GM03348 (cell line): Measurements from ENCODE around the gene PXDN.

ENCODE experiments used
- DNase-seq: peaks from one replicate; pipeline ENCODE4 v3.0.0; 2012; ENCODE audit warnings: low spot score

Gene PXDN

GRCh38 chr2:1754046-1754445 is 9.7 kb upstream of the PXDN start:
- DNase-seq = no peak

GRCh38 chr2:1752751-1753150 is 8.4 kb upstream of the PXDN start:
- DNase-seq = no peak

GRCh38 chr2:1751767-1752725 is 7.7 kb upstream of the PXDN start:
- DNase-seq = no peak

- peak; percentile 90 for DNase-seq
Measured at GRCh38 chr2:1750933-1751766, 6.8 kb upstream of the PXDN start.

- no peak for DNase-seq
Measured at GRCh38 chr2:1750270-1750932, 6.1 kb upstream of the PXDN start.

- no peak for DNase-seq
Measured at GRCh38 chr2:1749489-1750119, 5.3 kb upstream of the PXDN start.

GRCh38 chr2:1748741-1749488 is 4.6 kb upstream of the PXDN start:
- peak; percentile 37 for DNase-seq

- no peak for DNase-seq
Measured at GRCh38 chr2:1748176-1748740, 3.9 kb upstream of the PXDN start.

GRCh38 chr2:1747065-1747941 is 3.0 kb upstream of the PXDN start:
- DNase-seq = no peak

- DNase-seq = no peak
Measured at GRCh38 chr2:1746174-1747064, 2.1 kb upstream of the PXDN start.

- DNase-seq = no peak
Measured at GRCh38 chr2:1745171-1746023, 1.1 kb upstream of the PXDN start.

- DNase-seq = no peak
Measured at GRCh38 chr2:1744151-1744445, 217 bp downstream of the PXDN start.

- DNase-seq = peak; percentile 68
Measured at GRCh38 chr2:1743396-1744150, 742 bp downstream of the PXDN start.

- DNase-seq = peak; percentile 90
Measured at GRCh38 chr2:1742681-1743395, 1.5 kb downstream of the PXDN start.

GRCh38 chr2:1742301-1742680 is 2.0 kb downstream of the PXDN start:
- no peak for DNase-seq

- DNase-seq = no peak
Measured at GRCh38 chr2:1741851-1742250, 2.5 kb downstream of the PXDN start.
